RPMI8226 (cell line): ENCODE measurements around the gene DDB1.

Source experiments
- DNase-seq: peaks from one replicate; pipeline ENCODE4 v3.0.0-alpha.2; 2015

The DDB1 gene

DNA sequence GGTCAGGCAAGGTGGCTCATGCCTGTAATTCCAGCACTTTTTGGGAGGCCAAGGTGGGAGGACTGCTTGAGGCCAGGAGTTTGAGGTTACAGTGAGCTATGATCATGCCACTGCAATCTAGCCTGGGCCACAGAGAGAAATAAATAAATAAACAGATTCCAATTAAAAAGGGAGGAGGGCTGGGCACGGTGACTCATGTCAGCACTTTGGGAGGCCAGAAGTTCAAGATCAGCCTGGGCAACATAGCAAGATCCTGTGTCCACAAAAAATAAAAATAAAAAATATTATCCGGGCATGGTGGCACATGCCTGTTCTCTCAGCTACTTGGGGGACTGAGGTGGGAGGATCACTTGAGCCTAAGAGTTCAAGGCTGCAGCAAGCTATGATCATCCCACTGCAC lies 21.3 kb upstream of the DDB1 start:
- DNase-seq: no peak

DNA sequence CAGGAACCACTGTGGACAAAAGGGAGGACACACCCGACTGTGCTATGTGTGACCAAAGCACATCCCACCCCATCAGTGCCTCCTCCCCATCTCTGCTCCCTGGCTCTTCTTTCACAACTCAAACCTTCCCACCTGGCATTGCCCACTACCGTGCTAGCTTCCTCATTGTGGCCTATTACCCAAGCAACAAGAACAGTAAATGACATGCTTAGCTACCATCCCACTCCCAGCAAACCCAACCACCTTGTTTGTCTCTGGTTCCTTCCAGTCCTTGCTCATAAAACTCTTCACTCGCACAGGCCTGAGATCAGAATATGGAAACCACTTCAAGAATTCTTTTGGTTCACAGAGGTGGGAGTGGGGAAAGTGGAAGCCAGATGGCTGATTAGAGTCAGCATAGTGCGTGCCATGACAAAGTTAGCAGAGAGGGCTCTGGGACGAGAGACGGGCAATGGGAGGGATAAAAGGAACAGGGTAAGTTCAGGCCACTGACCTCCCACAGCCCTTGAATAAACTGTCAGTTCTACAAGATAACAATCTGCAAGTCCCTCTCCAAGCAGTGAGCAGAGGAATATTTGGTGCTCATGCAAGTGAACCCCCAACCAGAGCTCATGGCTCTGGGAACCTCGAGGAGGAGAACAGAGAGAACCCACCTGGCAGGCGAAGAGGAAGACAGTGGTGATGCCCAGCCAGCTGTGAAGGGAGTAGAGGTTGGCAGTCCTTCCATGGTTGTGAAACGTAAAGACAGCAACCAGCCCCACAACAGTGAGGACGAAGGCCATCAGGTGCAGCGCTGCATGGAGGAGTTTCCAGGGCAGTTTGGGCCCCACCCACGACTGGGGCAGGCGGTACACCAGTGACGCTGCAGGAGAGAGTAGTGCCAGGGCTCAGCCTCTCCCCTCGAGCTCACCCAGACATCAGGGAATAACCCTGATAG lies 20.5 kb upstream of the DDB1 start:
- no peak for DNase-seq

DNA sequence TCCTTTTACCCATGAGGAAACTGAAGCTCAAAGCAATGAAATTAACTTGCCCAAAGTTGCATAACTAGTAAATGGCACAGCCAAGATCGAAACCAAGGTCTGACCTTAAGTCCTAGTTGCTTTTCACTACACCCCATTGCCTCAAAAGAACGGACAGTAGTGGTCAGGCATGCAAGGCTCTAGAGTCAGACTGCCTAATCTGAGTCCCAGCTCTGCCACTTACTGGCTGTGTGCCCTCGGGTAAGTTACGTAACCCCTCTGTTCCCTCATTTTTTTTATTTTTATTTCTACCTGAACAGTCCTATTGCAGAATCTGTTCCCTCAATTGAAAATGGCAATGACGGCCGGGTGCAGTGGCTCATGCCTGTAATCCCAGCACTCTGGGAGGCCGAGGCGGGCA lies 19.1 kb upstream of the DDB1 start:
- no peak for DNase-seq

DNA sequence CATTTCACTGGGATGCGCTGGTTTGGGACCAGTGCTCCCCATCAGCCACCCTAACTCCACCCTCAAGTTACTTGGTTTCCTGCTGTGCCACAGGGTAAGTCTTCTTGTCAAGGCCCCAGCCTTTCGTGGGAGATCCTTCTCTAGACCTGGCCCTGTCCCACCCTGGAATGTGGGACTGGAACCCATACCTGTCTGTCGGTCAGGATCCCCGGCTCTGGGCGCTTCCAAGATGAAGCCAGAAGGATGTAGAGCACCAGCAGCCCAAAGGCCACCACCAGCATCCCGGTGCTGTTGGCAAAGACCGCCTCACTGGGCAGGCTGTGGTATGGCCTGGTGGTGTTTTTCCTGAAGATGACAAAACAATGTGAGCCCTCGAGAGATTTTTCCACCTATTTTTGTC lies 17.9 kb upstream of the DDB1 start:
- DNase-seq: no peak

DNA sequence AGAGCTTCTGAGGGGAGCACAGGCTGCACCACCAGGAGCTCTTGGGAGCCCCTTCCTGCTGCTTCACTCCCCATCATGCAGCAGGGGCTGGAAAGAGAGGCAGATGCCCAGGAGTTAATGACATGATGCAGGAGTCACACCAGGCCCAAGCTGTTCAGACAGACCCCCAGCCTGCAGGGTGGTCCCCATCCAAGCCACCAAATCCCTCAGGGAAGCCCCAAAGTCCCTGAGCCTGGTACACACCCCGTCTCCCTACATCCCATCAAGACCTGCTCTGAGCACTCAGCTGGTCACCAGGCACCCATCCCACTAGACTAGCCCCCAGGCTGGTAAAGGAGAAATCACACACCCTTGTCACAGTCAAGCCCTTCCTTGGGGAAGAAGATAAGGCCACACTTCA lies 17.4 kb upstream of the DDB1 start:
- no peak for DNase-seq

DNA sequence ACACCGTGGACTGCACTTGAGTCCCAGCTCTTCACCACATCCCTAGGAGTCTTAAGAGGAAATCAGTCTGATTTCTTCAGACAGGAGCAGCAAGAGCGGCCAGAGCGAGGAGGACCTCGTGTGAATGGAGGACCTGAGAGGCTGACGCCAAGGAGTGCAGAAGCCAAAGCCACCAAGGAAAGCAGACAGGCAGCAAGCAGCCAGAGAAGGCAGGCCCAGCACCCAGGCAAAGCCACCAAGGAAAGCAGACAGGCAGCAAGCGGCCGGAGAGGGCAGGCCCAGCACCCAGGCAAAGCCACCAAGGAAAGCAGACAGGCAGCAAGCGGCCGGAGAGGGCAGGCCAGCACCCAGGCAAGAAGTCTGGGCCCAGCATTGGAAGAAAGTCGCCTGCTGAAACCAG lies 17.0 kb upstream of the DDB1 start:
- no peak for DNase-seq

DNA sequence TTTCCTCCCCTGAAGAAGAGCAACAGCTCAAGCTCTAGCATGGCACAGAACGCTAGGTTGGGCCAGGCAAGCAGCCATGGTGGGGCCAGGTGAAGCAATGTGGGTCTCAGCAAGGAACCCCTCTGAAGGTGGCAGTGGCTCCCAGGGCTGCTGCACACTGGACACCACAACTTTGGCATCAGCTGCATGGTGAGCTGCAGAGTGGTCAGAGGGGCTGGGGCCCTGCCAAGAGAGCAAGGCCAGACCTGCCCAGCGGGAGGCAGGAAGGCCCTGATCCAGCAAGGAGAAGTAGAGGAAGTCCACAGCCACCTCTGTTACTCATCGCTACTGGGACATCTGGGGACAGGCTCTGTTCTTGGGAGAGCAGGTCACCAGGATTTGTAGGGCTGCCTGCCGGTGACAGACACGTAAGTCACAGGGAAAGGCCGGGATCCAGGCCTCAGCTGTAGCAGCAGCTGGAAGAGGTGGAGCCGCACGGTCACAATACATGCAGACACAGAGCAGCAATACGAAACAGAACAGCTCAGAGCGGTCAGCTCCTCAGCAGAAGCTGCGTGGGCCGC lies 16.4 kb upstream of the DDB1 start:
- no peak for DNase-seq

DNA sequence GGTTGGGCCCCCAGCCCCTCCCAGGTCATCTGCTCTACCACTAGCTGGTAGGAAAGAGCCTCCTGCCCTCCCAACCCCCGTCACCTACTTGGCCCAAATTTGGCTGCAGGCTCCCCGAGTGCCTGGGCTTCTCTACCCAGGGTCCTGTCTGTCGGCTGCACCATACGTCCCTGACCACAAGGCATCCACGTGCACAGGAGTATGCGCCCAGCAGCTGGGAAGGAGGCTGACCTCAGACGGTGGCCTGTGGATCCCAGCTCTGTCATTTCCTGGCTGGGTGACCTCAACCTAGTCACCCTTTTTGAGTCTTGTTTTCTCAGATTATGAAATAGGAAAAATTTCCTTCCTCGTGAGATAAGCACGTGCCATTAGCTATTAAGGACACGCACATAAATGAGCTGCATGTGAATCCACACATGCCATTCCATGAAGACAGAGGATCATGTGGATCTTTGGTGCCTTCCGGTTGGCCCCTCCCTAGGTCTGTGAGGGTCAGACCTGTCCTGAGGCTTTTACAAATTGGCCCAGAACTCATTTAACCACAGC lies 15.1 kb upstream of the DDB1 start:
- no peak for DNase-seq

DNA sequence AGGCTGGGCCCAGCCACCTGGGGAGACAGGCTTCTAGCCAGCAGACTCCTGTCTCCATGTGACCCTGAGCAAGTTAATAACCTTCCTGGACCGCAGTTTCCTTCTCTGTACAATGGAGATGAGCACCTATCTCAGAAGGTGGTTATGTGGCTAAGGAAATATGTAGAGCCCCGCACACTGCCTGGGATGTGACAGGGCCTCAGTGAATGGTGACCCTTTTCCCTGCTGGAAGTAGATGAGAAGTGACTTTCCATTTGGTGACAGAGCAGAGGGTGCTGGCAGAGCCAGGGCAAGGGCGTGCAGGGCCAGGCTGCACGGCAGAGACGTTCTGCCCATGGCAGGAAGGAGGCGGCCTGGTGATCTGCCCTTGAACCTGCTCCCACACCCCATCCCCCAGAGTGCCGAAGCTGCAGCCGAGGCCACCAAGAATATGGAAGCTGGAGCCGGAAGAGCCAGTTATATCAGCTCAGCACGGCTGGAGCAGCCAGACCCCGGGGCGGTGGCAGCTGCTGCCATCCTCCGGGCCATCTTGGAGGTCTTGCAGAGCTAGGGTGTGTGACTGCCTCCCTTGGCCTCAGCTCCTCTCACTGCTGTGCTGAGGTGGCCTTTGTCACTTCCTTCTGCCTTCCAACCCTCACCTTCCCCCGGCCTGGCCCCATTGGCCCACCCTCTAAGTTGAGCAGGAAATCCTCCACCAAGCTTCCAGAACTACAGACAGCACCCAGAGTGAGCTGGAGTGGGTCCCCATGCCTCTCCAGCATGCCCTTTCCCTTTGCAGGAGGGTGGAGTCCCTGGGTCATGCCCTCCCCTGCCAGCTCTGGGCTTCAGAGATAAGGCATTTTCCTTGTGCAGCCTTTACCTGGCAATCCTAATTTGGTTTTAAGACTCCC lies 13.3 kb upstream of the DDB1 start:
- DNase-seq: no peak

DNA sequence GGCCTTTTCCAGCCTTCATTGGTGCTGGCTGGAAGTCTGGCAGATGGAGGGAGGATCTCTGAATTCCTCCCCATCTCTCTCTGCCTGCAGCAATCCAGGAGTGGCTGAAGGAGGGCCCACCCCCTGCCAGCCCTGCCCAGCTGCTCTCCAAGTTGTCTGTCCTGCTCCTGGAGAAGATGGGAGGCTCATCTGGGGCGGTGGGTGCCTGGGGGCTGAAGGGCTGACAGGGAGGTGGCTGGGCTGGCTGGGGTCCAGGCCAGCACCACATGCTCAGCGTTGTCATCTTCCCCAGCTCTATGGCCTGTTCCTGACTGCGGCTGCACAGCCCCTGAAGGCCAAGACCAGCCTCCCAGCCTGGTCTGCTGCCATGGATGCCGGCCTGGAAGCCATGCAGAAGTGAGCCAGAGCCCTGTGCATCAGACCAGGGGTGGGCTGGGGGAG lies 12.3 kb upstream of the DDB1 start:
- DNase-seq: no peak

DNA sequence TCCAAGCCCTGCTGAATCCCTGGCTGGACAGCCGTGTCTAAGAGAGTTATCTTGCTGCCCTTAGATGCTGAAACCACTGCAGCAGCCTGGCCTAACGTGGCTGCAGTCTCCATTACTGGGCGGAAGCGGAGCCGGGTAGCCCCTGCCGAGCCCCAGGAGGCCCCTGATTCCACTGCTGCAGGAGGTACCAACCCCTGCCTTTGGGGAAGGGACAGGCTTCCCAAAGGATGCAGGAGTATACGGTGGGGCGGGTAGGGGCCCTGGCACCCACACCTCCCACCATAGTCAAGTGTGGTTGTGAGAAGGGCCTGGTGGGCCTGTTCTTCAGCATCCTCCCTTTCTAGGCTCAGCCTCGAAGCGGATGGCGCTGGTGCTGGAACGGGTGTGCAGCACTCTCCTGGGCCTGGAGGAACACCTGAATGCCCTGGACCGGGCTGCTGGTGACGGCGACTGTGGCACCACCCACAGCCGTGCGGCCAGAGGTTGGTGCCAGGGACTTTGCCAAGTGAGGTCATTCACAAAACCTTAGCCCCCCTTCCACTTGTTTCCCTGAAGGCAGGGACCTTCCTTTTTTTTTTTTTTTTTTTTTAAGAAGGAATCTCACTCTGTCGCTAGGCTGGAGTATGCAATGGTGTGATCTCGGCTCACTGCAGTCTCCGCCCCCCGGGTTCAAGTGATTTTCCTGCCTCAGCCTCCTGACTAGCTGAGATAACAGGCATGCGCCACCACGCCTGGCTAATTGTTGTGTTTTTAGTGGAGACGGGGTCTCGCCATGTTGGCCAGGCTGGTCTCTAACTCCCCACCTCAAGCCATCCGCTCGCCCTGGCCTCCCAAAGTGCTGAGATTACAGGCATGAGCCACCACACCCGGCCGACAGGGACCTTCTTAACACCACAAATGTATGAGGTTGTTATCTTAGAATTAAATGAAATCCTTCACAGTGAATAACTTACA lies 11.2 kb upstream of the DDB1 start:
- no peak for DNase-seq

DNA sequence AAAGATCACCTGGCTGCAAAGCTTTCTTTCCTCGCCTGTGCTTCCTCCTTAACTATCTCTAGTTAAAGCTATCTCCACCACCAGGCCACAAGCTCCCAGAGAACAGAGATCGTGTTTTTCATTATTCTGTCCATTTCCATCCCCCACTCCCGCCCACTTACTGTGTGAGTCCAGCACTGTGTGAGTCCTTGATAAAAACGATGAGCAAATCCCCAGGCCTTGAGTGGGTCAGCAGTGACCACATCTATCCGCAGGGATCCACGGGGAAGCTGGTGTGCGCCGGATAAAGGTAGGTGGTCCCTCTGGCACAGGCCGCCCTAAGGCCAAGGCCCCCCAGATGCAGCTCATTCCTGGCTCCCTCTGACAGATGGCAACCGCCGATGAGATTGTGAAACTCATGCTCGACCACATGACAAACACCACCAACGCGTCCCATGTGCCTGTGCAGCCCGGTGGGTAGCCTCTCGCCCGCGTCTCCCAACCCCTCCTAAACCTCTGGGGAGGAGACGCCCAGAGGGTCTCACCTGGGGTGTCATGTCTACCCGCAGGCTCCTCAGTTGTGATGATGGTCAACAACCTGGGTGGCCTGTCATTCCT lies 9.4 kb upstream of the DDB1 start:
- DNase-seq: no peak

DNA sequence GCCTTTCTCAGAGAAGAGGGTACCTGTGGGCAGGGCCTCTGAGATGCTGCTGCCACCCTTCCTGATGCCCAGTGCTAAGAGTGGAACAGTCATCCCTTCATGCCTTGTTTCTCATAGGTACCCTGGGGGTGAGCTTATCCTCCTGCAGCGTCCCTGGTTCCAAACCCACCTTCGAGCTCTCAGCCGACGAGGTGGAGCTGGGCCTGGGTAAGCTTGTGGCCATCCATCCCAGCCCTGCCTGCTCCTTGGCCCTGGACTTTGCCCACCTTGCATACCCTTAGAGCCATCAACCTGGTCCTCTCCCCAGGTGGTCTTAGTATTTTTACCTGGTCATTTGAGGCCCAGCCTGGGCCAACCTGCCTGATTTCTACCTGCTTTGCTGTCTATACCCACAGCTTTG lies 8.8 kb upstream of the DDB1 start:
- DNase-seq: no peak

DNA sequence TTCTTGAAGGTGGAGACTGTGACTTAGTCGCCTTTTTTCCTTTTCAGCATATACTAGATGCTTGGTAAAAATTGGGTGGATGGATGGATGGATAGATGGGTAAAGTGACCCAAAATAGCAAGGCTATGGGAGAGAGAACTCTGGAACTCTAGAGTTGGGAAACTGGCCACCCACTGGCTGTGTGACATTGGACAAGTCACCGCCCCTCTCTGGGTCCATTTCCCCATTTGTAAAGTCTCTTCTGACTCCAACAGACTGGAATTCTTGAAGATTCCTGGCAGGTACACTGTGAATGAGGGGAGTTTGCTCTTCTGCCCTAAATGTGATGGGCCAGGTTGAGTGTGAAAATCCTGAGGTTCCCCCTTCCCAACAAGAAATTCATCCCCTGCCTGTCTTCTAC lies 8.1 kb upstream of the DDB1 start:
- no peak for DNase-seq

DNA sequence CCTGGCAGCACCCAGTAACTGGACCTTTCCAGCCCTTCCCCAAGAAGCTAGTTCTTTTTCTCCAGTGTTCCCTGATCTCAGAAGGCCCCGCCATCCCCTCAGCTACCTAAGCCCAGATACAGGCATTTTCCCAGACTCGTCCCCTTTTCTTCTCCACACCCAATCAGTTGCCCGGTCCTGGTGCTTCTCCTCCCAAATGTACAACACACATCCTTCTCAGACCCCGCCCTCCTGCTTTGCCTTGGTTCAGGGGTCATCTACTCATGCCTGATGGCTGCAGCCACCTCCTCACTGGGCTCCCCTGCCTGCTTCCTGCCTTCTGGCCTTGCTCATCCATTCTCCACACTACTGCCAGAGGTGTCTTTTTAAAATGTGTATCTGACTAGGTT lies 6.6 kb upstream of the DDB1 start:
- DNase-seq: no peak

DNA sequence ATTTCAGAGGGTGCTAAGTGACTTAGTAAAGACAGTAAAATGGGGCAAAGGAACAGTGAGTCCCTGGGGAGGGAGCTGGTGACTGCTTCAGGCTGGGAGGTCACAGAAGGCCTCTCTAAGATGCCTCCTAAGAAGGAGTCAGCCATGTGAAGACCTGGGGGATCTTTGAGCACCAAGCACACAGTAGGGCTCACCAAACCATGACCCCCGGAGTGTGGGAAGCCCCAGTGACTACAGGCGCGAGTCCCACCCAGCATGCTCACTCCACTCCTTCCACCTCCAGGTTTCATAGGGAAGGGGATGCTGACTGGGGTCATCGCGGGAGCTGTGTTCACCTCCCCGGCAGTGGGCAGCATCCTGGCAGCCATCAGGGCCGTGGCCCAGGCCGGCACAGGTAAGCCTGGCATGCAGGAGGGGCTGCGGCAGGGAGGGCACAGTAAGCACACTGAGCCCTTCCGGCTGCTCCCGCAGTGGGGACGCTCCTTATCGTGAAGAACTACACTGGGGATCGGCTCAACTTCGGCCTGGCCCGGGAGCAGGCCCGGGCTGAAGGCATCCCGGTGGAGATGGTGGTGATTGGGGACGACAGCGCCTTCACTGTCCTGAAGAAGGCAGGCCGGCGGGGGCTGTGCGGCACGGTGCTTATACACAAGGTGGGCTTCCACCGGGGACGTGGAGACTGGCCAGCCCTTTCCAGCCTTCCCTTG lies 6.0 kb upstream of the DDB1 start:
- DNase-seq: no peak

DNA sequence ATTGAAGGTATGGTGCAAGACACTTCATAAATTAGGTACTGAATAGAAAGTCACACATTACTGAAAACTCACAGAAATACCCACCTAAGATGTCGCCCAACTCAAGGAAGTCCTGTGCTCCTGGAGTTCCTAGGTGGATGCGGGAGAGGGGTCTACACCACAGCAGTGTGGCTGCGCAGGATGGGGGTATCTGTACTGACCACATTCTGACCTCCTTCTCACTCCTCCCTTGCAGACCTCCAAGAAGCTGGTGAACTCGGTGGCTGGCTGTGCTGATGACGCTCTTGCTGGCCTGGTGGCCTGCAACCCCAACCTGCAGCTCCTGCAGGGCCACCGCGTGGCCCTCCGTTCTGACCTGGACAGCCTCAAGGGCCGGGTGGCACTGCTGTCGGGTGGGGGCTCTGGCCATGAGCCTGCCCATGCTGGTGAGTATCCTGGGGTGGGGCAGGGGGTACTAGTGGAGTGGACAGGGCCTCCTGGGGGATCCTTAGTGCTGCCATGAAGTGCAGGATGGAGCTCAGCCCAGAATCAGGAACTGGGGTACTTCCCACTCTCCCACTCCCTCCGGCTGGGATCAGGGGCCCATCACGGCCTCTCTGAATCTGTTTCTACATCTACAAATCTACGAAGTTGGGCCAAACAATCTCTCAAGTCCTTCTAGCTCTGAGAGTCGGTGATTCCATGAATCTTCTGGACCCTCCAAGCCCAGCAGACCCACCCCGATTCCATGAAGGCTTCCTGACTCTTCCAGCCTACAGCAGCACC lies 5.0 kb upstream of the DDB1 start:
- no peak for DNase-seq

DNA sequence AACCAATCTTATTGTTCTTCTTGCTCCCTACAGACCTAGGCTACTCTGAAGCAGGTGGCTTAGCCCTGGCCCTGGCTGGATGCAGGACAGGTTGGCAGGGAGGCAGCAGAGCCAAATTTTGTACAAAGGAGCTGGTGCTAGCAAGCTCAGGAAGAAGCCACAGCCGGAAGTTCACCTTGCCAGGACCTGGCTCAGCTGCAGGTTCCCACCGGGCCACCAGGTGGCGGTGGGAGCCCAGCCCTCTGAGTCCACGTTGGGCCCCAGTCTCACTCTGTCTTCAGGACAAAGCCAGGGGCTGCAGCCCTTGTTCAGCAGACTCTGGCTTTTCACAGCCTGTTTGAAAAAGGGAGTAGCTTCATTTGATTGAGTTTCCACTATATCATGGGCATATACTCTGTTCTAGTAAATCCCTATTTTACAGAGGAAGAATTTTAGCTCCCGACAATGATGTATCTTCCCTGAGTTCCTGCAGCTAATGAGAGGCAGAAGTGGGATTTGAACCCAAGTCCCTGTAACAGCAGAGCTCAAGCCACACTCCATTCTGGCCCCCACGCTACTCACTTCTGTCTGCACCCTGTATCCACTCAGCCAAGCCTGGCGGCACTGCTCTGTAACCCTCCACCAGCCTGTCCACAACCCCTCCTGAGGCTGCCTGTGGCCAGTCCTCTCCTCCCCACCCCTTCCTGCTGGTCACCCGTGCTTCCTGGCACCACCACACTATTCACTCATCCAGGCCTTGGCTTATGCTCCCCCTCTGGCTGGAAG lies 3.4 kb upstream of the DDB1 start:
- DNase-seq: peak; percentile 95

DNA sequence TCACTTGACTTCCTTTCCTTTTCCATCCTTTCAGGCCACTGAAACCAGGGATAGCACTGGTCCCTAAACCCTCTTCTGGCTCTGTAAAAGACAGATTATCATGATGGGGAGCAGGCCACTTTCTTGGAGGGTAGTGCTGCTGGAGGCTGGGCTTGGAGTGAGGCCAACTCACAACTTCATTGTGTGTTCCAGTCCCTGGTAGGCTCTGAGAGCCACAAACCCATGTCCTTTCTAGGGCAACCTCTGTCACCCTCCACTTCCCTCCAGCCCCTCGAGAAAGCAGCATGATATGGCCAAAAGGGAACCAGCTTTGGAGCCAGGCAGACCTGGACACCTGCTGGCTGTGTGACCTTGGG lies 2.4 kb upstream of the DDB1 start:
- no peak for DNase-seq
